Right hindlimb (tissue), 1 donor: ENCODE results near the gene AGR3.

Source experiments
- DNase-seq: peaks from one replicate; pipeline ENCODE4 v3.0.0-alpha.2; 2018

Gene AGR3

DNA sequence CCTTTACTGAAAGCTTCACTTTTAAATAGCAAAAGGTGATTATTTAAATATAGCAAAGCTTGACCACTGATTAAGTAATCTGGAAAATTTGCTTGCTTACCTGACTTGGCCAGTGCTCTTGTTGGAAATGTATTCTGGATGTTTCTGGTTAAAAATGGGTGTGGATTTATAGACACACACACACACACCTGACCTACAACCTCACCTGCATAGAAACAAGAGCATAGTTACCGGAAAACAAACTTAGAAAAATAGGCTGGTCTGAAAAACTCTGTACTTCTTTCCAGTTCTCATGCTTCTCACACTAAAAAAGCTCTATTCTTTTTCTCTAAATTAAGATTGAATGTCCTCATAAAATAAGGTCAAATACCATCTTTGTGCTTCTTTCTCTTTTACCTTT lies at the start of gene AGR3:
AGR3 (minus strand) TSS at position 140 of the 400 bp plus-strand sequence. CDS start 3,365 bp downstream, outside the sequence.
- no peak for DNase-seq

DNA sequence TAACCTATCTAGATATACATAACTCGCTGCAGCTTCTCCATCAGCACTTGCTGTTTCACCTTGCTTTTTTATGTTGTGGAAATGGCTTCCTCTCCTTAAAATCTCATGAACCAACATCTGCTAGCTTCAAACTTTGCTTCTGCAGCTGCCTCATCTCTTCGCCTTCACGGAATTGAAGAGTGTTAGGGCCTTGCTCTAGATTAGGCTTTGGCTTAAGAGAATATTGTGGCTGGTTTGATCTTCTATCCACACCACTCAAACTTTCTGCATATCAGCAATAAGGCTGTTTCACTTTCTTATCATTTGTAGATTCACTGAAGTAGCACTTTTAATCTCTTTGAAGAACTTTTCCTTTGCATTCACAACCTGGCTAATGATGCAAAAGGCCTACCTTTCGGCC lies 49.2 kb upstream of the AGR3 start:
- DNase-seq: no peak

DNA sequence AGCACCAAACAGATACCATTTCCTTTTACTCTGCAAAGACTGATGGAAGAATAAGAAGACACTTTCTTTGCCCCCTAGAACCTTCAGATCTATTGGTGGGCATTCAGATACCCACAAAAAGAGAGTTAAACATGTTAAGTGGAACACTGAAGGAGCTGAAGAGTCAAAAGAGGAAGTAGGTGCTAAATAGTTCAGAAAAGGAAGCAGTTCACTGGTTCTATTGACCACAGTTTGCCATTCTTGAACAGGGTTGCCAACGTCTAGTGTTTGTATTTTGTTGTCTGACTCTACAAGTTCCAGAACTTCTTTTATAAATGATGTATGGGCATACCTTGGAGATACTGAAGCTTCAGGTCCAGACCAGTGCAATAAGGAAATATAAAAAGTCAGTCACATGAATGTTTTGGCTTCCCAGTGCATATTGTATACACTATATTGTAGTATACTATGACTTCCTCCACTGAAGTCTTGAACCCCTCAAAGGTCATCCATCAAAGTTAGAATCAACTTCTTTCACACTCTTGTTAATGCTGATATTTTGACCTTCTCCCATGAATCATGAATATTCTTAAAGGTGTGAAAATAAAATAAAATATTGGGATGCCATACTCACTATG lies 47.5 kb upstream of the AGR3 start:
- DNase-seq: no peak

DNA sequence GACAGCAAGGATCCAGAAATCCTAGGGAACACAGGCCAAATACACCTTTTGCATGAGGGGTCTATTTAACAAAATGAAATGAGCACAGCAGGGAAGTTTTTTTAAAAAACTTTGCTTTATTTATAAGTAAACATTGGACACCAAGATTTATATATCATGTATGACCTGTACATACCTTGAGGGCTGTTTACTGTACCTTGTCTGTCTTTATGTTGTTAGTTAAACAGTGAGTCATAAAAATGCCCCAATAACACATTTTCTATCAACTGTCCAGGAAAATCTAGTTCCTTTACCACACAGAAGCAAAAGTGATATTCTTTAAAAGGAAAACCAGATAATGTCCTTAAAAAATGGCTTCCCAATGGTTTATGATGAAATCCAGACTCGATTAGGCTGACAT lies 45.1 kb upstream of the AGR3 start:
- DNase-seq: no peak

DNA sequence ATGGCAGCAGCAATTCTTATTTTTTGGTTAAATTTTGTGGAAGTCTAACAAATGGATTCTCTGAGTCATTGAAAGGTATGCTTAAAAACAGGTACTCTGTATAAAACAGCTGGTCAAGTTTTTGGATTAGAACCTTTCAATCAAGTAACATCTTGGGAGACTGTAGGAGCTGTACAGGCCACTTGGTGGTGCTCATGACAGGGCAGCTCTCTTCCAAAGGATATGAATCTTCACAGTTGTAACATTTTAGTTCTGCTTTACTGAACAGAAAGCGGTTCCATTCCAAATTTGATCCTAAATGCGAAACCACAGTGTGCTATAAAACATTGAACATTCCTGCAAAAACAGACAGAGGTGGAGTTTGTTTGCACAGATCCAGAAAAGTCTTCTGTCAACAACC lies 44.5 kb upstream of the AGR3 start:
- DNase-seq: no peak

DNA sequence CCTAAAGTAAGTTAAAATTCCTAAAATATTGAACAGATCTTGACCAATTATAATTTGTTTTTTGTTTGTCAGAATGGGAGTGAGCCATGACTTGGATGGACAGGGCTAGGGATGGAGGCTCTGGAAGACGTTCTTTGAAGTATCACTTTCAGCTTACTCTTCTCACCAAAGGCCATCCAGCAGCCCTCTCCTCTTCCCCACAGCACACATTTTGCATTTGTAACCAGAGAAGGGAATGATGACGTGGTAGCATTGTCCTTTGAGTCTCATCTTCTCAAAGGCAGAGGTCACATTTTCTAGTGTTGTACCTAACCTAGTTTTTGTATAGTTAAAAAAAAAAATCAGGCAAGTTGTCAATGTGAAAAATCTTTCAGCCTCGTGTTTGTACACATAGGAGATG lies 43.8 kb upstream of the AGR3 start:
- no peak for DNase-seq

DNA sequence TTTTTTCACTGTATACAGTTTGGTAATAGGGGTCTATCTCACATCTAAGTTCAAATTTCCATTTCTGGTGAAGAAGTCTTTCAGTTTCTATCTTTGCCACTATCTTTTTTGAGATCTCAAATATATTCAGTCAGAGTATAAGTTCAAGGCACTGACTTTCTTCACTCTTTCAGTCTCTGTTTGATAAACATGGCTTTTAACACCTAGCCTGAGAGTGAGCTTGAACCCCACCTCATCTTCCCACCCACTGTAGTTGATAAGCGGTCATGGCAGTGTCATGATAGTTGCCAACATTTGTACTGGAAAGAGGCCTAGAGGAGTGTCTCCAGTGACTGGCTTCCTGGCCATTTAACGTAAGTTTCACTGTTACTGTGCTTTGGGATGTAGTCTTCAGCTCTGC lies 41.2 kb upstream of the AGR3 start:
- DNase-seq: no peak

DNA sequence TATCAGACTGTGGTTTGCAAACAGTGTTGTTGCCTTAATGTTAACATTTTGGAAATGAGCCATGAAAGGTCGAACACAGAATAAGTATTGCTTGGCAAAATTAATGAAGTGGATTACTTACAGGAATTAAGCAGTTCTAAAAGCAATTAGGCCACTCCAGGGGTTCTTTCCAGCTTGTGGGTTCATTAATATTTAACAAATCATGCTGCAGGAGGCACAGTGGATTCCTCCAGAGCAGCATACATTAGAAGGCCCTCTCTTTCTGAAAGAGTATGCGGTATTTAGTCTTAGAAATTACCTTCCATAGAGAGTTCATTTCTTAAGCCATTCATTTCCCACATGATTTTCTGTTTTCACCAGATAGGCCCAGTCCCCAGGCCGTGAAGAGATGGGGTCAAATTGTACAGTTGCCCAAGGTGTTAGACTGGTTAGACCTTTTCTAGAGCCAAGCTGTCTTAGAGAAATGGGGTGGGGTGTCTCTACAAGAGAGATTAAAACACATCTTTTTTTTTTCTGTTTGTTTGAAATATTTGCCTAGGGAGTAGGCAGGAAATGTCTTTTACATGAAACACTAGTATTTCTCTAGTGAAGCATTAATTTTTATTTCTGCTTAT lies 40.0 kb upstream of the AGR3 start:
- DNase-seq: no peak

DNA sequence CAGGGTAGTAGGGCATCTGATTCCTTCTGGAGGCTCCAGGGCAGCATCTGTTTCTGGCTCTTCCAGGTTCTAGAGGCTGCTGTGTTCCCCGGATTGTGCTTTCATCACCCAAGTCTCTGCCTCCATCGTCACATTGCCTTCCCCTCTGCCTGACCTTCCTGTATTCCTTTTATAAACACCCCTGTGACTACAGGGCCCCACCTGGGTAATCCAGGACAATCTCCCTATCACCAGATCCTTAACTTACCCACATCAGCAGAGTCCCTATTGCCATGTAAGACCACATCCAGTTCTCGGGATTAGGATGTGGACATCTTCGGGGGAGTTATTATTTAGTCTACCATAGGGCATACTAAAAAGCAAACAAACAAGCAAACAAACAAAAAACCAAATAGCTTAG lies 39.4 kb upstream of the AGR3 start:
- no peak for DNase-seq

DNA sequence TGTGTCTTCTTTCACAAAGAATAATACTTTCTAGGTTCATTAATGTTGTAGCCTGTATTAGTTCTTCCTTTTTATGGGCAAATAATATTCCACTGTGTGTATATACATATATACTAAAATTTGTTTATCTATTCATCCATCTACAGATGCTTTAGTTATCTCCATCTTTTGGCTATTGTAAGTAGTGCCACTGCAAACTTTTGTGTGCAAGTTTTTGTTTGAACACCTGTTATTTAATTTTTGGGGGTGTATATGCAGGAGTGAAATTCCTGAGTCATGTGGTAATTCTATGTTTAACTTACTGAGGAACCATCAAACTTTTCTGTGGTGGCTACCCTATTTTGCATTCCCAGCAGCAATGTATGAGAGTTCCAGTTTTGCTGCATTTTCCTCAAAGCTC lies 37.7 kb upstream of the AGR3 start:
- DNase-seq: no peak

DNA sequence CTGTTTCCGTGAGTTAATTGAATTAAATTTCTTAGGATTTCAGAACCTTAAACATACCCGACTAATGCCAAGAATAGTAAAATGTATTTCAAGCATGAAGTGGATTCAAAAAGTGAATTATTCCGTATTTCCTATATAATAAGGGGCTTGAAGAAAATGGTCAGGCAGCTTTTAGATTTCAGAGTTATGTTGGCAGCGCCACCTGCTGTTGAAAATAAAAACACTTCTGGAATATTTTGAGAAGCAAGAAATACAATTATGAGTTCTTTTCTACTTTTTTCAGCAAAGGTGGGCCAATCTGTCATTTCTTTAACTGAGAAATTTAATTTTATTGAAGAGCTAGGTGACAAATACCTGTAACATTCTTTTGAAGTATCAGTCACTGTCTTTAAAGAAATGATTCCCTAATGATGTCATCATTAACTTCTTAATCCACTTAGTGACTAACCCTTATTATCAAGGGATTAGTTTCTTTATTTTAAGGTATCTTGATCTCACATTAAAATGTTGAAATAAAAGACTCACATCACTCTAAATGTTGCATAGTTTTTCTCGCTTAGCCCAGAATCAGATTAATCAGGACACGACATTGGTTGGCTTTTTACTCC lies 36.6 kb upstream of the AGR3 start:
- no peak for DNase-seq

DNA sequence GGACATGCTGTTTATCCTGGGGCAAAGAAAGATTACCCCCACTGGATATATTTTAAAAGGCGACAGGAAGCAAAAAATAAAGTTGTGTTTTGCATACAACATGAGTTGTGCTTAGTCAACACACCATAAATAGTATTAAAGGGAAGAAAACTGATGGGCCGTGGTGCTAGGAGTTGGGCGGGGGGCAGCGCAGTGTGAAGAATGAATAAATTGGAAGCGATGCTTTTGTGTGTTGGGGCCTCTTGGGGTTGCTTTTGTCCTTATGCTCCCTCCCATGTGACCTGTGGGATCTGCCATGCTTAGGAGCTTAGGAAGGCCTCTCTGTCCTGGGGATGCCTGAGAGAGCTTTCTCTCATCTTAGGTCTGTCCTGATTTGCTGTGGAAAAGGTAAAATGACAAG lies 35.0 kb upstream of the AGR3 start:
- no peak for DNase-seq

DNA sequence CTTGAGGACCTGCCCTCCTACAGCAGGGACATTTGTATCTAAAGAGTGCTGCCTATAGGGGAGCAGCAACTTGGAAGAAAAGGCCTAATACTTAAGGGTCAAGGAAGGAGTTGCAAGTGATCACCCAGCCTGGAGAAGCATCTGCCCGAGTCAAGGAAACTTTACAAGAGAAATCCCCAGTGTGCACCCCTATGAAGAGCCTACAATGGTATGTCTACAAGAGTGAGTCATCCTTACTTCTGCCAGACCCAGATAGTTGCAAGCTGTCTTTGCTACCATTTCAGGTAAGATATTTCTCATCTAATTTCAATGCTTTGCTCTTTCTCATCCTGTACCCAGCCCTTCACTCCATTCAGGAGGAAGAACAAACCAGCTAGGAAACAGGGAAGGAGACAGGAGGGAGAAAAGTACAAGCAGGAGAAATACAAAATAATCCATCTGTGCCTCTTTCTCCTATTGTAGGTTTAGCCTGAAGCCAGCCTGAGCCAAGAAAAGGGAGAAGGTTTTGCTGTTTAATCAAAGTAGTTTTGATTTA lies 34.4 kb upstream of the AGR3 start:
- no peak for DNase-seq

DNA sequence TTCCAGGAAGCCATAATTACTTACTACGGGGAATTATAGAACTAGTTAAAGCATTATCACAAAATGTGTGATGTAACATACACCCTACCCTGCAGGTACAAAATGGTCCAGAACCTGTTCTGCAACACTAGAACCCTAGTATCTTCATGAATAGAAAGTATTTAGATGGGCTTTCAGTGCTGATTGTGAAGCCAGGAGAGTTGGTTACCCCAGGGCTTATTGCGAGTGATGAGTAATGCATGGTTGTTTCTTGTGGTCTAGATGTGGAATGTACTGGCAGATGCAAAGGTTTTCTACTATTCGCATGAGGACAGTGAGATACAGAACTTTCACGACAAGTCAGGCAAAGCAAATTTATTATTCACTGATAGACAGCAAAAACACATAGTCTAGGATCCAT lies 33.6 kb upstream of the AGR3 start:
- no peak for DNase-seq

DNA sequence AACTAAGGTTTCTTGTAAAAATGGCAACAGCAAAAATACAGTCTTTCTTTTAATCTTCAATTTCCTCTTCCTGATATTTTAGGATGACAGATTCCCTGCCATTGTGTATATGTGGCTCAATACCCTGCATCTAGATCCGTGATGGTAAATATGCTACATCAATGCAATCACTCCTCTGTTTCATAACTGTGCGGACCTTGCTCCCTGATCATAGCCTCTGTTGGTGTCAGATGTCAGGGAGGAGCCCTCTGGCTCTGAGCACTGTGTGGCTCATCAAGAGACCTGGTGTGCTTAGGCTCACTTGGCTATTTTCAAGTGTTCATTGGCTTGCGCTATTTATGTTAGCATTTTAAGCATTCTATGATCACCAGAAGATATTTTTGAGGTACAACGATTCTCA lies 33.0 kb upstream of the AGR3 start:
- DNase-seq: no peak

DNA sequence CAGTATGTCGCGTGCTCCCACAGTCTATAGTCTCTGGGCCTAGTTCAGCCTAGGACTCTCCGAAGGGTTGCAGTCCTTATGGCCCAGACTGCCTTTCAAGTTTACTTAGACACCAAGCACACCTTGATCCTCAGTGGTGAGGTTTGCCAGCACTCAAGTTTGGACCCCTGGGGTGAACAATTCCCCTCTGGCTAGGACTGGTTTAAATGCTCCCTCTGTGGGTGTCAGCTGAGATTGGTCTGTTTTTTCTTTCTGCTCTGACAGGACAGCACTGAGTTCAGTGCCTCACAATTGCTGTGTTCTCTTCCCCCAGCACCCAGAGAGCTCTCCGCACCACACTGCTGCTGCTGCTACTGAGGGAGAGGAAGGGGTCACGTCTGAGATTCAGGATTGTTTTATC lies 31.9 kb upstream of the AGR3 start:
- no peak for DNase-seq

DNA sequence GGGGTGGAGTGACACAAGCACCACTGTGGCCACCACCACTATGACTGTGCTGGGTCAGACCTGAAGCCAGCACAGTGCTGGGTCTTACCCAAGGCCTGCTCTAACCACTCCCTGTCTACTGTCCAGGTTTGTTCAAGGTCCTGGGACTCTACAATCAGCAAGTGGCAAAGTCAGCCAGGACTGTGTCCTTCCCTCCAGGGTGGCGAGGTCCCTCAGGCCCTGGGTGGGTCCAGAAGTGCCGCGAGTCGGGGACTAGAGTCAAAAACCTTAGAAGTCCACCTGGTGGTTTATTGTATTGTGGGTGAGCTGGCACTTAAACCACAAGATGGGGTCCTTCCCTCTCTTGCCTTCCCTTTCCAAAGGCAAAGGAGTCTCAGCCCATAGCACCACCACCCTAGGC lies 30.8 kb upstream of the AGR3 start:
- DNase-seq: no peak

DNA sequence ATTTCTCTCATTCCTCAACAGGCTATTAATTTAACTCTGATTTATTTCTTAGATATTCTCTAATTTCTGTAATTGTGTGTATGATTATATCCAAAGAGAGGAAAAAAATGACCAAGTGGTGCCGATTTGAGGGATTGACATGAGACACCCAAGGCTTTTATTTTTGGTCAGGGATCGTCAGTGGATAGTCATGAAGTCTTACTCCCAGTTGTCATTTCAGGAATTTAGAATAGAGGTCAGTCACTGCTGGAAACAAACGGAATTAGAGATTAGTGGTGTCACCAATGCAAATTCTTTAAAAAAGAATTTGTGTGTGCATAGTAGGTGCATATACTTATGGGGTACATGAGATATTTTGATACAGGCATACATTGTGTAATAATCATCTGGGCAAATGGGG lies 26.8 kb upstream of the AGR3 start:
- no peak for DNase-seq

DNA sequence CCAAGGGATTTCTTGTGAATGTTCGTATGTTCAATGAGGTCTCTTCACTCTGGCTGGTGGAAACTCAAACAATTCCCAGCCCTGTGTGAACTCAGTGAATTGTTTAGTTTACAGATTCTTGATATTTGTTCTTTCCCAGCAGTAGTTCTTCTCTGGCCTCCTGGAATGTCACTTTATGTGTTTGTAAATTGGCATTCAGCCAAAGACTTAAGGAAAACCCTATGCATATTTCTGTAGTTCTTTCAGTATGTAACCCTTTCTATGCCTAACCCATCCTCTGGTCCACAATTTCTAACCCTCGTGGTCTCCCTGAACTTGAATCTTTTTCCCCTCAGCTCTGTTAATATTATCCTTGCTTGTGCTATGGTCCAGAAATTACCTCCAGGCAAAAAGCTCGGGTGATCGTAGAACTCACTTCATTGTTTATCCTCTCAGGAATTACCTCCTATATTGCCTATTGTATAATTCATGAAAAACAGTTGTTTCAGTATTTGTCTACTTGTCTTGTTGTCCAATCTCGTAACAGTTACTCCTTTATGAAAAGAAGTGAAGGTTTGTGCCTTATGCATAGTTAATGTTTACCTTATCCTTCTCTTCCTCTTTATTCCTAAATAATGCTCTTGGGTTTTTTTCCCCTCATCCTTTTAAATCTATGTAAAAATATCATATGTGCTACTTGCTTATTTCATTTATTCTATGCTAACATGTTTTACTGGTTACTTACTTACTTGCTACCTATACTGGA lies 23.7 kb upstream of the AGR3 start:
- DNase-seq: no peak

DNA sequence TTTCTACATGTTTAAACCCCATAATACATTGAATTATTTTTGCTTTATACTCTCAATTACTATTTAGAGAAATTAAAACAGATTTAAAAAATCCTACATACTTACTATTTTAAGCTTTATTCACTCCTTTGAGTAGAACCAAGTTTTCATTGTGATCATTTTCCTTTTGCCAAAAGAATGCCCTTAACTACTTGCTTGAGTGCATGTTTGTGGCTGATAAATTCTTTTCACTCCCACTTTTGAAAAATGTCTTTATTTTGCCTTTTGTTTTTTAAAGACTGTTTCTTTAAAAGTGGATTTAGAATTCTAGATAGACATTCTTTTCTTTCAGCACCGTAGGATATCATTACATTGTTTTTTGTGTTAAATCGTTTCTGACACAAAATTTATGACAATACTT lies 22.3 kb upstream of the AGR3 start:
- no peak for DNase-seq

DNA sequence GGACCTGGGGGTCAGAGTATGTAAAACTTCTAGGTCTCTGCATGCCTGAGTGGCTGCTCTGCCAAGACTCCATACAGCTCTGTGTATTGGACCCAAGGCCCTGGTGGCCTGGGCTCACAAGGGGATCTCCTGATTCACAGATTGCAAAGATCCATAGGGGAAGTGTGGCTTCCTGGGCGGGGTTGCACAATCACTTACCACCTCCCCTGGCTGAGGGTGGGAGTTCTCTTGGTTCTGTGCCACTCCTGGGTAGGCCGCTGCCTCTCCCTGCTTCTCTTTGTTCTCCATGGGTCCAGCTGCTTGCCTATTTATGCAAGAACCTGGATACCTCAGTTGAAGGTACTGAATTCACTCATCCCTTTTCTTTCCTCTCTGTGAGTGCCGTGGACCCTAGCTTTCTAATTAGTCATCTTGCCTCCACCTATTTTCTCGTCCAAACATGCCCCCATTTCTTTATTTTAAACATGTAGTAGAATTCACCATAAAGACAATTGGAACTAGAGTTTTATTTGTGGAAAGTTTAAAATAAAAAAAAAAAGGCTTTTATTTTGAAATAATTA lies 18.5 kb upstream of the AGR3 start:
- DNase-seq: no peak

DNA sequence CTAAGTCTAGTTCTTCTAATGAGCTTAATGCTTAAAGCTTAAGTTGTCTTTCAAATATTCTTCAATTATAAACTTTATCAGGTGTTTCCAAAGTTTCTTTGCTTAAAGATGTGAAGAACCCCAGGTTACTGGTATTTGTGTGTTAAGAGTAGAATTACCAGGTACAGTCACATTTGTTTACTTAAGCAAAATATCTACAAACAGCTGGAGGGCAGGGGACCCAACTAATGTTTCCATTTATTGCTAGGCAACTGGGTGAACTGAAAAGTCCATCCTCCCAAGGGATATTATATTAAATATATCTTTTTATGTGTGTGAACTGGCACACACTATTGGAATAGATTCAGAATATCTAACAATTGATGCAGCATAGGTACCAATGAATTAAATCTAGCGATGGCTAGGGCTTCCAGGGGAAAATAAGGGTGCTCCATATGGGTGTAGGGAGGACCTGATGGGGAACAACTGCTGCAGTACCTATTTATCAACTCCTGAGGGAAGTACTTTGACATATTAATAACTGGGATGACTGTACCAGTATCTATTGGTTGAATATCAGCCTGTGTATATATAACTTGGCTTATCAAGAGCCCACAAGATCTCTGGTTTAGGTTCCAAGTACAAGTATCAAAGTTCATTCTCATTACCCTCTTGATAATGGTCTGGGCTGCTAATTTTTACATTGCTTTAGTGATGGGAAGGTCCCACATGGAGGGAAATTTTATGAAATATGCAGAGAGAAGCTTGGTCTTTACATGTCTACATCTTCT lies 10.3 kb upstream of the AGR3 start:
- no peak for DNase-seq

DNA sequence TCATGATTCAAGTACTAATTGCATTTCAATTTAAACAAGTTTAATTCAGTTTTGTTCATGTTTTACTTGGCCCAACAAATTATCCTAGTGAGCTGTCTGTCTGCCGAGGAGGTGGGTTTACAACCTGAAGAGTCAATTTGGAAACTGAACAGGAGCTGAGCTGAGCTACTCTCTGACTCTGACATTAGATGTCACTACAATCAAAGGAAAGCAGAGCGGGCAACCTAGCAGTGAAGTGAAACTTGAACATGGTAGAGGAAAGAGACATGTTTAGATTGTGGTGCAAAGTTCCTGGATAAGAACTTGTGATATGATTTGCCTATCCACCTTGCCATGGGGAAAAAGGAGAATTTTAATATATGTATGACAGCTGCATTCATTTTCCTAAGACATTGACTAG lies 9.6 kb upstream of the AGR3 start:
- DNase-seq: no peak
